AG10803 (cell line): ENCODE measurements around the gene SMIM5.

ENCODE experiments used
- DNase-seq: peaks from one replicate; pipeline ENCODE4 v3.0.0; 2010; ENCODE audit warnings: low read depth
- H3K4me3 ChIP-seq: 2 replicates; pipeline ENCODE4 v1.5.1; 2011; ENCODE audit warnings: mild to moderate bottlenecking, low read length, control low read depth
- TF ChIP-seq, protein P1 (sequence below): conservative IDR thresholded peaks from 2 replicates; pipeline ENCODE4 v1.5.1; 2011; ENCODE audit warnings: mild to moderate bottlenecking, low read length, control low read depth, inconsistent platforms

The SMIM5 gene

DNA sequence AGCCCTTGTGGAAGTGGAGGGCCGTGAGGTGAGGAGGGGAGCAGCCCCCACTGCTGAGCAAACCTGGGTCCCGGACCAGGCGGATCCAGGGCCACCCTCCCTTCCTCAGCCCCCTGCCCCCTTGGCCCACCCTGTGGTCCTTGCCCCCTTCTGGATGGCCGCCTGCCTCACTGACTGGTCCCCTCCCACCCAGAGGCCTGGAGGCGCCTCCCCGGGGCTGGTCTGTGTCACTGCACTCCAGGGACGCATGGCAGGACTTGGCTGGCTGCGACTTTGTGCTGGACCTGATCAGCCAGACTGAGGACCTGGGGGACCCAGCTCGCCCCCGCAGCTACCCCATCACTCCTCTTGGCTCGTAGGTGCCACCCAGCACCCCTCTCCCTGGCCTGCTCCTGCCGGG is 19.2 kb upstream of the SMIM5 start:
- H3K4me3 ChIP-seq: no peak overlapping the region
- no peak for DNase-seq
- TF ChIP-seq, protein P1, sequence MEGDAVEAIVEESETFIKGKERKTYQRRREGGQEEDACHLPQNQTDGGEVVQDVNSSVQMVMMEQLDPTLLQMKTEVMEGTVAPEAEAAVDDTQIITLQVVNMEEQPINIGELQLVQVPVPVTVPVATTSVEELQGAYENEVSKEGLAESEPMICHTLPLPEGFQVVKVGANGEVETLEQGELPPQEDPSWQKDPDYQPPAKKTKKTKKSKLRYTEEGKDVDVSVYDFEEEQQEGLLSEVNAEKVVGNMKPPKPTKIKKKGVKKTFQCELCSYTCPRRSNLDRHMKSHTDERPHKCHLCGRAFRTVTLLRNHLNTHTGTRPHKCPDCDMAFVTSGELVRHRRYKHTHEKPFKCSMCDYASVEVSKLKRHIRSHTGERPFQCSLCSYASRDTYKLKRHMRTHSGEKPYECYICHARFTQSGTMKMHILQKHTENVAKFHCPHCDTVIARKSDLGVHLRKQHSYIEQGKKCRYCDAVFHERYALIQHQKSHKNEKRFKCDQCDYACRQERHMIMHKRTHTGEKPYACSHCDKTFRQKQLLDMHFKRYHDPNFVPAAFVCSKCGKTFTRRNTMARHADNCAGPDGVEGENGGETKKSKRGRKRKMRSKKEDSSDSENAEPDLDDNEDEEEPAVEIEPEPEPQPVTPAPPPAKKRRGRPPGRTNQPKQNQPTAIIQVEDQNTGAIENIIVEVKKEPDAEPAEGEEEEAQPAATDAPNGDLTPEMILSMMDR: no peak

DNA sequence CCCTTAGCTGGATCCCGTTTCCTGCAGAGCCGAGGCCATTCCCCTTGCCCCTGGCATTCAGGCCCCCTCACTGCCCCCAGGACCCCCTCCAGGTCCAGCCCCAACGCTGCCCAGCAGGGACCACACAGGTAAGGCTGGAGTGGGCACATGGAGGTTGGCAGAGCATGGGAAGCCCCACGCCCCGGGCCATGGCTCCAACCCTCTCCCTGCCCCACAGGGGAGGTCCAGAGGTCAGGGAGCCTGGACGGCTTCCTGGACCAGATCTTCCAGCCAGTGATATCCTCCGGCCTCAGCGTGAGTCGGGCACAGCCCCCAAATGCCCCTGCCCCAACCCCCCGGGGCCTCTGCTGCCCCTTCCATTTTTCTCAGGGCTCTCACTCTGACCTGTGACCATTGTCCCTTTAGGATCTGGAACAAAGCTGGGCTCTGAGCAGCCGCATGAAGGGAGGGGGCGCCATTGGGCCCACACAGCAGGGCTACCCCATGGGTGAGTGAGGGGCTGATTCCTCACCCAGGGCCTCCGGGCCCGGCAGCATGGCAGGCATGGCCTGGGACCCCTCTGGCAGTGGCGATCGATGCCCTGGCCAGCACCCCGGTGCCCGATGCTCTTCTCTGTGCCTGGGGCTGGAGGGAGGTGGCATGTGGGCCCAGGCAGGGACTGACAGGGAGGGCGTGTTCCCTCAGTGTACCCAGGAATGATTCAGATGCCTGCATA is 18.5 kb upstream of the SMIM5 start:
- H3K4me3 ChIP-seq: no peak overlapping the region
- TF ChIP-seq, protein P1: no peak

DNA sequence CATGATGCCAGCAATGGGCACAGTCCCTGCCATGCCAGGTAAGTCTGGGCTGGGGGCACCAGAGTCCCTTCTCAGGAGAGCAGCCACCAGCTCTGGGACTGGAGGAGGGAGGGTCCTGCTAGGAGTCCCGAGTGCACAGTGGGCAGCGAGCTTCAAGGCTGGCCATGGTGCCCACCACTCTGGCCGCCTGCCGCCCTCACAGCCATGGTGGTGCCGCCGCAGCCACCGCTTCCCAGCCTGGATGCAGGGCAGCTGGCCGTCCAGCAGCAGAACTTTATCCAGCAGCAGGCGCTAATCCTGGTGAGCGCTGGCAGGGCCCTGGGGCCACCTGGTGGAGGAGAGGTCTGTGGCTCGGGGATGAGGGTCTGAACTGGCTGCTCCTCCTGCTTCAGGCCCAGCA is 17.9 kb upstream of the SMIM5 start:
- DNase-seq: no peak
- no peak overlapping the region for H3K4me3 ChIP-seq
- TF ChIP-seq, protein P1: no peak

More for the DNA sequence above, 18.5 kb upstream of the SMIM5 start:
- no peak for DNase-seq

DNA sequence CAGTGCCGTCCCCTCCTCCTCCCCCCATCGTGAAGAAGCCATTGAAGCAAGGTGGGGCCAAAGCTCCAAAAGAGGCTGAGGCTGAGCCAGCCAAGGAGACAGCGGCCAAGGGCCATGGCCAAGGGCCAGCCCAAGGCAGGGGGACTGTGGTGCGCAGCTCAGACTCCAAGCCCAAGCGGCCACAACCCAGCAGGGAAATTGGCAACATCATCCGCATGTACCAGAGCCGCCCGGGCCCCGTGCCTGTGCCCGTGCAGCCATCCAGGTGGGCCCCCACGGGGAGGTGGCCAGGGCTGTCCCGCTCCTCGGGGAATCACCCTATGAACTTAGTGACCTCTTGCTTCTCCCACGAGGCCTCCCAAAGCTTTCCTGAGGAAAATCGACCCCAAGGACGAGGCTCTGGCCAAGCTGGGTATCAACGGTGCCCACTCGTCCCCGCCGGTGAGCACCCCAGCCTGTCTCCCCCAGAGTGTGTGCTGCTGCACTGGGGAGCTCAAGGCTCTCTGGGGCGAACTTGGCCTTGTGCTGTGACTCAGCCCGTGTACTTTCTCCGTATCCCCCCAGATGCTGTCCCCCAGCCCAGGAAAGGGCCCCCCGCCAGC is 16.6 kb upstream of the SMIM5 start:
- TF ChIP-seq, protein P1: no peak
- DNase-seq: no peak
- no peak overlapping the region for H3K4me3 ChIP-seq

DNA sequence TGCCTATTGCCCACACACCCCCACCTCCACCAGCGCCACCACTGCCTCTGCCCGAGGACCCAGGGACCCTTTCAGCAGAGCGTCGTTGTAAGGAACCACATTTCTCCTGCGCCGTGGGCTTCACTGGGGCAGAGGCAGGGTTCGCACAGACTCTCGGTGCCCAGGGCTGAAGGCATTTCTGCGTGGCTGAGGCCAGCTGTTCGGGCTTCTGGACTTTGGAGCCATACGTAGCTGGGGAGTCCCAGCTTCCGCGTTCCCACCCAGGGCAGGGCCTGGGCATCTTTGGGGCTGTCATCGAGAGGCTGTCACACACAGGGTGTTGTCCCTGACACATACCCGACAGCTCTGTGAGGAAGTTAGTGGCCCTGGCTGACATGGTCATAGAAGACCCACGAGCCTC is 16.0 kb upstream of the SMIM5 start:
- no peak overlapping the region for H3K4me3 ChIP-seq
- TF ChIP-seq, protein P1: no peak
- DNase-seq: no peak

DNA sequence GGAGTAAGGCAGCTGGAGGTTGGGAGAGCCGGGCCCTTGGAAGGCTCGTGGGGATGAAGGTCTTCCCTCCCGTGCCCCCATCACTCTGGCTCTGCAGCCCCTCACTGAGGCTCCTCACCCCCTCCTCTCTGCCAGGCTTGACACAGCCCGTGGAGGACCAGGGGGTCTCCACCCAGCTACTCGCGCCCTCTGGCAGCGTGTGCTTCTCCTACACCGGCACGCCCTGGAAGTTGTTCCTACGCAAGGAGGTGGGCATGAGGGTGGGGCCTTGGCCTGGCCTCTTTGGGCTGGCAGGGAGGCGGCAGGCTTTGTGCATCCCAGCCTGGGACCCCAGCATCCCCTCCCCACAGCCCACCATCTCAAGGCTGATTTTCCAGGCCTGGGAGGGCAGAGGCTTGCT is 15.6 kb upstream of the SMIM5 start:
- no peak overlapping the region for H3K4me3 ChIP-seq
- DNase-seq: no peak
- TF ChIP-seq, protein P1: no peak
